Measurements from ENCODE around the gene ARHGAP44. TPM values are rescaled to one million over a fixed set of nuclear protein-coding genes. Genes with fewer than 3 reads are reported as not detected.

ARHGAP44 gene
- total and polyA plus RNA-seq, 9 of the 15 experiments (the other 6 are each of a cell fraction or from before 2014, with no cell fraction given): 0.01 to 0.68 (median 0.07) TPM; not detected in 1

- intact Hi-C loops (cut with micrococcal nuclease): no loop called here
- ATAC-seq (no peak), DNase-seq (ENCODE audit: extremely low read depth in 1 of 4, low spot score in 3 of 4) (no peak), FAIRE-seq (no peak)
- BruUV-seq (replicated peaks): no TSS peak
- in situ Hi-C loops (cut with MboI): no loop called here
- Histone ChIP-seq H3K27me3 (ENCODE audit: control insufficient read depth in 2 of 2, insufficient read depth in 2 of 2, low read length in 2 of 2) (peaks cover 0 to 14% of the 10 kb centered on the region in 2 experiments; a peak in 2 of 5 replicates), H3K9ac (ENCODE audit: insufficient read depth in 1 of 2, low read depth in 2 of 2, low read length in 2 of 2) (no peak overlapping the region), H3K4me3 (no peak overlapping the region), H3K4me2 (ENCODE audit: insufficient read depth, low read length) (no peak overlapping the region), H2AFZ (ENCODE audit: low read depth, low read length) (no peak overlapping the region), H3K9me3 (replicated peaks; ENCODE audit: control insufficient read depth, insufficient read depth, low read depth, low read length) (no peaks in the 10 kb centered on the region), H3K79me2 (ENCODE audit: control insufficient read depth, insufficient read depth, low read length) (no peaks in the 10 kb centered on the region), H3K9me1 (ENCODE audit: control insufficient read depth, insufficient read depth, low read length) (no peaks in the 10 kb centered on the region), H3K36me3 (ENCODE audit: control insufficient read depth, insufficient read depth, low read length) (no peaks in the 10 kb centered on the region), H3K4me1 (replicated peaks in 1 of 2; ENCODE audit: control insufficient read depth in 2 of 2, insufficient read depth in 2 of 2, low read length in 2 of 2) (peaks cover 0 to 2% of the 10 kb centered on the region in 2 experiments; a peak in 2 of 5 replicates), H4K20me1 (replicated peaks; ENCODE audit: control insufficient read depth, insufficient read depth, low read length) (no peaks in the 10 kb centered on the region; the same call in 1 of the 2 replicates), H3K27ac (ENCODE audit: extremely low read depth, low read depth, low read length) (no peak overlapping the region)
- POLR2A ChIA-PET: no interaction called here
- CTCF ChIA-PET (ENCODE audit: low intra/inter-chr PET ratio): no interaction called here
- 0% methylated on average over 5 of the region's 6 CpGs for WGBS (ENCODE audit: insufficient coverage, low coverage, missing lambda C conversion rate)
- TF ChIP-seq ZNF263 (CRISPR knock-in tag; IDR thresholded peaks at IDR 0.05; ENCODE audit: borderline replicate concordance): no peak
- no peak for TF ChIP-seq ATF6 (CRISPR knock-in tag; IDR thresholded peaks at IDR 0.05)
- TF ChIP-seq RBBP5 (IDR thresholded peaks at IDR 0.05; ENCODE audit: borderline replicate concordance, insufficient read depth, low read length, poor library complexity, severe bottlenecking): no peak
- TF ChIP-seq, protein P1, sequence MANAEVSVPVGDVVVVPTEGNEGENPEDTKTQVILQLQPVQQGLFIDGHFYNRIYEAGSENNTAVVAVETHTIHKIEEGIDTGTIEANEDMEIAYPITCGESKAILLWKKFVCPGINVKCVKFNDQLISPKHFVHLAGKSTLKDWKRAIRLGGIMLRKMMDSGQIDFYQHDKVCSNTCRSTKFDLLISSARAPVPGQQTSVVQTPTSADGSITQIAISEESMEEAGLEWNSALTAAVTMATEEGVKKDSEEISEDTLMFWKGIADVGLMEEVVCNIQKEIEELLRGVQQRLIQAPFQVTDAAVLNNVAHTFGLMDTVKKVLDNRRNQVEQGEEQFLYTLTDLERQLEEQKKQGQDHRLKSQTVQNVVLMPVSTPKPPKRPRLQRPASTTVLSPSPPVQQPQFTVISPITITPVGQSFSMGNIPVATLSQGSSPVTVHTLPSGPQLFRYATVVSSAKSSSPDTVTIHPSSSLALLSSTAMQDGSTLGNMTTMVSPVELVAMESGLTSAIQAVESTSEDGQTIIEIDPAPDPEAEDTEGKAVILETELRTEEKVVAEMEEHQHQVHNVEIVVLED (CRISPR knock-in tag; IDR thresholded peaks at IDR 0.05): no peak
- TF ChIP-seq RAD51 (IDR thresholded peaks at IDR 0.05; ENCODE audit: borderline replicate concordance, low read depth): no peak
- TF ChIP-seq, protein P2, sequence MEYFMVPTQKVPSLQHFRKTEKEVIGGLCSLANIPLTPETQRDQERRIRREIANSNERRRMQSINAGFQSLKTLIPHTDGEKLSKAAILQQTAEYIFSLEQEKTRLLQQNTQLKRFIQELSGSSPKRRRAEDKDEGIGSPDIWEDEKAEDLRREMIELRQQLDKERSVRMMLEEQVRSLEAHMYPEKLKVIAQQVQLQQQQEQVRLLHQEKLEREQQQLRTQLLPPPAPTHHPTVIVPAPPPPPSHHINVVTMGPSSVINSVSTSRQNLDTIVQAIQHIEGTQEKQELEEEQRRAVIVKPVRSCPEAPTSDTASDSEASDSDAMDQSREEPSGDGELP (CRISPR knock-in tag; IDR thresholded peaks at IDR 0.05; ENCODE audit: borderline replicate concordance): no peak
- TF ChIP-seq, protein P3, sequence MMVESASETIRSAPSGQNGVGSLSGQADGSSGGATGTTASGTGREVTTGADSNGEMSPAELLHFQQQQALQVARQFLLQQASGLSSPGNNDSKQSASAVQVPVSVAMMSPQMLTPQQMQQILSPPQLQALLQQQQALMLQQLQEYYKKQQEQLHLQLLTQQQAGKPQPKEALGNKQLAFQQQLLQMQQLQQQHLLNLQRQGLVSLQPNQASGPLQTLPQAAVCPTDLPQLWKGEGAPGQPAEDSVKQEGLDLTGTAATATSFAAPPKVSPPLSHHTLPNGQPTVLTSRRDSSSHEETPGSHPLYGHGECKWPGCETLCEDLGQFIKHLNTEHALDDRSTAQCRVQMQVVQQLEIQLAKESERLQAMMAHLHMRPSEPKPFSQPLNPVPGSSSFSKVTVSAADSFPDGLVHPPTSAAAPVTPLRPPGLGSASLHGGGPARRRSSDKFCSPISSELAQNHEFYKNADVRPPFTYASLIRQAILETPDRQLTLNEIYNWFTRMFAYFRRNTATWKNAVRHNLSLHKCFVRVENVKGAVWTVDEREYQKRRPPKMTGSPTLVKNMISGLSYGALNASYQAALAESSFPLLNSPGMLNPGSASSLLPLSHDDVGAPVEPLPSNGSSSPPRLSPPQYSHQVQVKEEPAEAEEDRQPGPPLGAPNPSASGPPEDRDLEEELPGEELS (CRISPR knock-in tag; IDR thresholded peaks at IDR 0.05; ENCODE audit: borderline replicate concordance): no peak
- TF ChIP-seq, protein P4, sequence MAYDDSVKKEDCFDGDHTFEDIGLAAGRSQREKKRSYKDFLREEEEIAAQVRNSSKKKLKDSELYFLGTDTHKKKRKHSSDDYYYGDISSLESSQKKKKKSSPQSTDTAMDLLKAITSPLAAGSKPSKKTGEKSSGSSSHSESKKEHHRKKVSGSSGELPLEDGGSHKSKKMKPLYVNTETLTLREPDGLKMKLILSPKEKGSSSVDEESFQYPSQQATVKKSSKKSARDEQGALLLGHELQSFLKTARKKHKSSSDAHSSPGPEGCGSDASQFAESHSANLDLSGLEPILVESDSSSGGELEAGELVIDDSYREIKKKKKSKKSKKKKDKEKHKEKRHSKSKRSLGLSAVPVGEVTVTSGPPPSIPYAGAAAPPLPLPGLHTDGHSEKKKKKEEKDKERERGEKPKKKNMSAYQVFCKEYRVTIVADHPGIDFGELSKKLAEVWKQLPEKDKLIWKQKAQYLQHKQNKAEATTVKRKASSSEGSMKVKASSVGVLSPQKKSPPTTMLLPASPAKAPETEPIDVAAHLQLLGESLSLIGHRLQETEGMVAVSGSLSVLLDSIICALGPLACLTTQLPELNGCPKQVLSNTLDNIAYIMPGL (CRISPR knock-in tag; IDR thresholded peaks at IDR 0.05): no peak
- no peak for TF ChIP-seq CBFA2T2 (conservative IDR thresholded peaks at IDR 0.05)
- no peak for TF ChIP-seq CSDE1 (IDR thresholded peaks at IDR 0.05)
Observed at GRCh38 chr17:12794919-12795532, 5.7 kb downstream of the ARHGAP44 start.

Measured in K562 (cell line).